ENCODE measurements around the gene SLC41A2.
"Not testable (repeated sequence)": the region's sequence is repeated elsewhere in the genome, so short reads cannot be mapped to it uniquely, and the experiment has no call there.

The SLC41A2 gene

GRCh38 chr12:104955703-104956102 is 2.4 kb downstream of the SLC41A2 start:
- H3K27ac ChIP-seq, result no peak overlapping the region
- H3K4me3 ChIP-seq (ENCODE audit: low read depth in 1 of 2, low read length in 1 of 2), result no peak overlapping the region
- H3K36me3 ChIP-seq, result no peaks in the 10 kb centered on the region
- no peak for TF ChIP-seq CTCF (IDR thresholded peaks at IDR 0.05)
- H3K4me1 ChIP-seq (ENCODE audit: control insufficient read depth in 1 of 2, insufficient read depth in 1 of 2, low read depth in 1 of 2, low read length in 1 of 2), result peaks cover 11 to 14% of the 10 kb centered on the region in 2 experiments
- peaks cover 85% of the 10 kb centered on the region for H3K27me3 ChIP-seq
- H3K9me3 ChIP-seq, result no peaks in the 10 kb centered on the region

- no peak for TF ChIP-seq CTCF (IDR thresholded peaks at IDR 0.05)
- Histone ChIP-seq H3K4me3 (ENCODE audit: low read depth in 1 of 2, low read length in 1 of 2) (no peak overlapping the region), H3K36me3 (no peaks in the 10 kb centered on the region), H3K27ac (no peak overlapping the region), H3K9me3 (no peaks in the 10 kb centered on the region), H3K27me3 (peaks cover 62% of the 10 kb centered on the region), H3K4me1 (ENCODE audit: control insufficient read depth in 1 of 2, insufficient read depth in 1 of 2, low read depth in 1 of 2, low read length in 1 of 2) (peaks cover 5 to 7% of the 10 kb centered on the region in 2 experiments)
These were observed 4.8 kb downstream of the SLC41A2 start for GRCh38 chr12:104953323-104953722.

GRCh38 chr12:104952816-104953215 is 5.3 kb downstream of the SLC41A2 start:
- Histone ChIP-seq H3K27ac (no peak overlapping the region), H3K4me1 (ENCODE audit: control insufficient read depth in 1 of 2, insufficient read depth in 1 of 2, low read depth in 1 of 2, low read length in 1 of 2) (peaks cover 4 to 5% of the 10 kb centered on the region in 2 experiments), H3K36me3 (no peaks in the 10 kb centered on the region), H3K4me3 (ENCODE audit: low read depth in 1 of 2, low read length in 1 of 2) (no peak overlapping the region), H3K27me3 (peaks cover 57% of the 10 kb centered on the region), H3K9me3 (no peaks in the 10 kb centered on the region)
- no peak for TF ChIP-seq CTCF (IDR thresholded peaks at IDR 0.05)

GRCh38 chr12:104951759-104952509 is 6.2 kb downstream of the SLC41A2 start:
- no peaks in the 10 kb centered on the region for H3K4me1 ChIP-seq (ENCODE audit: control insufficient read depth in 1 of 2, insufficient read depth in 1 of 2, low read depth in 1 of 2, low read length in 1 of 2)
- no peak overlapping the region for H3K4me3 ChIP-seq (ENCODE audit: low read depth in 1 of 2, low read length in 1 of 2)
- no peak for TF ChIP-seq CTCF (IDR thresholded peaks at IDR 0.05)
- no peak overlapping the region for H3K27ac ChIP-seq
- H3K36me3 ChIP-seq, result no peaks in the 10 kb centered on the region
- peaks cover 48% of the 10 kb centered on the region for H3K27me3 ChIP-seq
- H3K9me3 ChIP-seq, result no peaks in the 10 kb centered on the region

- H3K4me1 ChIP-seq (ENCODE audit: control insufficient read depth in 1 of 2, insufficient read depth in 1 of 2, low read depth in 1 of 2, low read length in 1 of 2); H3K27ac ChIP-seq; H3K36me3 ChIP-seq; H3K9me3 ChIP-seq; H3K4me3 ChIP-seq (ENCODE audit: low read depth in 1 of 2, low read length in 1 of 2): not testable (repeated sequence)
- H3K27me3 ChIP-seq, result peaks cover 17% of the 10 kb centered on the region
These were observed 9.4 kb downstream of the SLC41A2 start for GRCh38 chr12:104948716-104949115.

- Histone ChIP-seq H3K36me3 (no peaks in the 10 kb centered on the region), H3K9me3 (no peaks in the 10 kb centered on the region), H3K27me3 (no peaks in the 10 kb centered on the region), H3K27ac (no peak overlapping the region), H3K4me3 (ENCODE audit: low read depth in 1 of 2, low read length in 1 of 2) (no peak overlapping the region), H3K4me1 (ENCODE audit: control insufficient read depth in 1 of 2, insufficient read depth in 1 of 2, low read depth in 1 of 2, low read length in 1 of 2) (no peaks in the 10 kb centered on the region)
- no peak for TF ChIP-seq CTCF (IDR thresholded peaks at IDR 0.05)
These were observed 13.8 kb downstream of the SLC41A2 start for GRCh38 chr12:104944252-104944651.

- not testable (repeated sequence) for H3K27me3 ChIP-seq; H3K4me1 ChIP-seq (ENCODE audit: control insufficient read depth in 1 of 2, insufficient read depth in 1 of 2, low read depth in 1 of 2, low read length in 1 of 2); H3K36me3 ChIP-seq; H3K27ac ChIP-seq; H3K9me3 ChIP-seq; H3K4me3 ChIP-seq (ENCODE audit: low read depth in 1 of 2, low read length in 1 of 2)
These were observed 14.7 kb downstream of the SLC41A2 start for GRCh38 chr12:104943401-104943800.
